HEK293 (cell line): ENCODE results near the gene SGMS1.

ENCODE experiments used
- CTCF ChIA-PET: fragments of 350-600 bp; formaldehyde crosslinking; extraction: SDS; loops from one replicate; lab custom pipeline; 2021; ENCODE audit warnings: antibody characterized with exemption; lab: Yijun Ruan, JAX
- POLR2A ChIA-PET: fragments of 300-600 bp; formaldehyde crosslinking; extraction: SDS; loops from one replicate; lab custom pipeline; 2020; ENCODE audit warnings: antibody characterized with exemption, inconsistent platforms; lab: Yijun Ruan, JAX
- H3K27ac ChIP-seq: fragments of 200-500 bp; sonication (Bioruptor generic); 2 replicates; pipeline ENCODE4 v1.5.1; 2014; ENCODE audit warnings: low read depth, low read length, control low read depth, inconsistent platforms; ENCODE audit errors: extremely low read depth
- H3K36me3 ChIP-seq, 2 experiments: fragments of 200-500 bp in 1 of 2; sonication (Bioruptor generic) in 1 of 2; 1 replicate in 1 of 2; 2 replicates in 1 of 2; pipeline ENCODE4 v1.5.1; 2014 to 2017; ENCODE audit warnings: inconsistent platforms in 2 of 2, low read length in 2 of 2; ENCODE audit not compliant: control insufficient read depth in 2 of 2, insufficient read depth in 1 of 2
- H3K4me1 ChIP-seq: fragments of 200-500 bp; sonication (Bioruptor generic); 2 replicates; pipeline ENCODE4 v1.5.1; 2014; ENCODE audit warnings: mild to moderate bottlenecking, low read length, inconsistent platforms; ENCODE audit not compliant: control insufficient read depth, insufficient read depth
- H3K4me3 ChIP-seq: 2 replicates; pipeline ENCODE4 v1.5.1; 2011; ENCODE audit warnings: low read depth, mild to moderate bottlenecking, control low read depth, low read length, moderate library complexity
- H3K9me3 ChIP-seq: fragments of 200-500 bp; sonication (Bioruptor generic); 2 replicates; pipeline ENCODE4 v1.5.1; 2014; ENCODE audit warnings: low read depth, low read length, inconsistent platforms; ENCODE audit not compliant: control insufficient read depth, insufficient read depth
- AEBP2 ChIP-seq: fragments of 450-650 bp; formaldehyde crosslinking; IDR thresholded peaks from 2 replicates; pipeline ENCODE4 v1.5.1; 2016; ENCODE audit warnings: missing biosample characterization, missing genetic modification characterization, borderline replicate concordance
- EGR2 ChIP-seq: fragments of 450-650 bp; formaldehyde crosslinking; IDR thresholded peaks from 2 replicates; pipeline ENCODE4 v1.5.1; 2016; ENCODE audit warnings: low read depth, missing biosample characterization, missing genetic modification characterization
- MZF1 ChIP-seq: fragments of 450-650 bp; formaldehyde crosslinking; IDR thresholded peaks from 2 replicates; pipeline ENCODE4 v1.5.1; 2017; ENCODE audit warnings: missing biosample characterization, missing genetic modification characterization, borderline replicate concordance
- PRDM4 ChIP-seq: fragments of 450-650 bp; formaldehyde crosslinking; IDR thresholded peaks from 2 replicates; pipeline ENCODE4 v1.5.1; 2017; ENCODE audit warnings: missing biosample characterization, missing genetic modification characterization
- REST ChIP-seq: fragments of 450-650 bp; formaldehyde crosslinking; IDR thresholded peaks from 2 replicates; pipeline ENCODE4 v1.5.1; 2016; ENCODE audit warnings: missing biosample characterization, missing genetic modification characterization
- ZBTB26 ChIP-seq: fragments of 450-650 bp; formaldehyde crosslinking; optimal IDR thresholded peaks from 2 replicates; pipeline ENCODE3; 2016; ENCODE audit warnings: missing biosample characterization, mild to moderate bottlenecking, missing genetic modification characterization
- ZFHX2 ChIP-seq: fragments of 450-650 bp; formaldehyde crosslinking; conservative IDR thresholded peaks from 2 replicates; pipeline ENCODE4 v1.5.1; 2016; ENCODE audit warnings: missing biosample characterization, missing genetic modification characterization
- ZFP69B ChIP-seq: fragments of 450-650 bp; formaldehyde crosslinking; IDR thresholded peaks from 2 replicates; pipeline ENCODE4 v1.5.1; 2016; ENCODE audit warnings: missing biosample characterization, missing genetic modification characterization
- ZNF114 ChIP-seq: fragments of 450-650 bp; formaldehyde crosslinking; IDR thresholded peaks from 2 replicates; pipeline ENCODE4 v1.5.0; 2017; ENCODE audit warnings: missing biosample characterization, missing genetic modification characterization
- ZNF157 ChIP-seq: fragments of 450-650 bp; formaldehyde crosslinking; IDR thresholded peaks from 2 replicates; pipeline ENCODE4 v1.5.1; 2016; ENCODE audit warnings: missing biosample characterization, missing genetic modification characterization
- ZNF2 ChIP-seq: fragments of 450-650 bp; formaldehyde crosslinking; IDR thresholded peaks from 2 replicates; pipeline ENCODE4 v1.5.1; 2016; ENCODE audit warnings: missing biosample characterization, missing genetic modification characterization
- ZNF324 ChIP-seq: fragments of 450-650 bp; formaldehyde crosslinking; IDR thresholded peaks from 2 replicates; pipeline ENCODE4 v1.5.1; 2016; ENCODE audit warnings: missing biosample characterization, missing genetic modification characterization
- ZNF366 ChIP-seq: fragments of 450-650 bp; formaldehyde crosslinking; conservative IDR thresholded peaks from 2 replicates; pipeline ENCODE4 v1.5.1; 2016; ENCODE audit warnings: missing biosample characterization, missing genetic modification characterization
- ZNF391 ChIP-seq: fragments of 450-650 bp; formaldehyde crosslinking; IDR thresholded peaks from 2 replicates; pipeline ENCODE4 v1.5.1; 2016; ENCODE audit warnings: low read depth, missing biosample characterization, missing genetic modification characterization, borderline replicate concordance
- ZNF398 ChIP-seq: fragments of 450-650 bp; formaldehyde crosslinking; IDR thresholded peaks from 2 replicates; pipeline ENCODE4 v1.5.1; 2017; ENCODE audit warnings: missing biosample characterization, missing genetic modification characterization
- ZNF501 ChIP-seq: fragments of 450-650 bp; formaldehyde crosslinking; IDR thresholded peaks from 2 replicates; pipeline ENCODE4 v1.5.1; 2016; ENCODE audit warnings: missing biosample characterization, missing genetic modification characterization

SGMS1 gene

GRCh38 chr10:50540069-50540825, 83.5 kb downstream of the SGMS1 start:
- ChIA-PET CTCF (no interaction called here), POLR2A (no interaction called here)
- Histone ChIP-seq H3K36me3 (no peaks in the 10 kb centered on the region), H3K4me3 (no peak overlapping the region), H3K9me3 (no peaks in the 10 kb centered on the region), H3K27ac (no peak overlapping the region), H3K4me1 (no peaks in the 10 kb centered on the region)
- TF ChIP-seq ZFP69B (tag by site-specific recombination) (no peak), ZNF391 (tag by site-specific recombination) (no peak)
- TF ChIP-seq, all 188 proteins: peak for 0

- H3K9me3 ChIP-seq: no peaks in the 10 kb centered on the region
- CTCF ChIA-PET: interaction anchor here (0.7 kb wide), 1 partner anchor 35 kb away, joined by 3 read pairs; no protein-coding TSS in a partner anchor
Observed at GRCh38 chr10:50538555-50539398, 85.0 kb downstream of the SGMS1 start.

More at GRCh38 chr10:50538555-50539398, 85.0 kb downstream of the SGMS1 start:
- TF ChIP-seq ZNF366 (tag by site-specific recombination) (no peak), ZNF2 (tag by site-specific recombination) (no peak), MZF1 (tag by site-specific recombination) (no peak), ZNF501 (no peak), ZBTB26 (tag by site-specific recombination) (no peak), AEBP2 (tag by site-specific recombination) (no peak), EGR2 (tag by site-specific recombination) (peak; percentile 95), ZNF157 (tag by site-specific recombination) (no peak), ZNF398 (tag by site-specific recombination) (no peak), ZNF324 (tag by site-specific recombination) (no peak), ZFHX2 (tag by site-specific recombination) (peak; percentile 75), REST (no peak), ZNF114 (tag by site-specific recombination) (no peak), PRDM4 (tag by site-specific recombination) (no peak)
- TF ChIP-seq, all 188 proteins: peak for 2
- Histone ChIP-seq H3K4me1 (no peaks in the 10 kb centered on the region), H3K36me3 (no peaks in the 10 kb centered on the region), H3K27ac (no peak overlapping the region), H3K4me3 (no peak overlapping the region)
- POLR2A ChIA-PET: no interaction called here
